NCI-H2107 treated with DMSO at 0.1 percent for 48 hours (cell line): Measurements from ENCODE around the gene PIGBOS1.
"Not testable (repeated sequence)": the region's sequence is repeated elsewhere in the genome, so short reads cannot be mapped to it uniquely, and the experiment has no call there.

Source experiments
- DNase-seq: peaks from one replicate; lab custom pipeline; 2025; ENCODE audit not compliant: unreplicated experiment; lab: John Stamatoyannopoulos, UW

PIGBOS1 gene

DNA sequence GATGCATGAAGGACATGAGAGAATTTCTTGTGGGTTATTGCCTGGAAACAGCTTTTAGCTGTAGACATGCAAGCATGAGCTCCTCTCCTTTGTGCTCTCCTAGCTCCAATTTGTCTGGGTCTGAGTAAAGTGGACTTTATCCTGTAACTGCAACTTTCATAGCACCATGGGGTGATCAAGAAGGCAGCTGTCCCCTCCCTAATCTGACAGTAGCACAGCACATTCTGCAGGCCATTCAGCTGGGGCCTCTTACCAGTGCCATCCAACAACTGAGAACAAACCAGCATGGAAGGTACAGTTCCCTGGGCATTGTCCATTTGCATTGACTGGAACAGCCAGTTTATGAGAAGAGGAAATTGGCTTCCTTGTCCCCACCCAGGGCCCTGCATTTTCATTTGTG, 21.6 kb downstream of the PIGBOS1 start:
- no peak for DNase-seq

DNA sequence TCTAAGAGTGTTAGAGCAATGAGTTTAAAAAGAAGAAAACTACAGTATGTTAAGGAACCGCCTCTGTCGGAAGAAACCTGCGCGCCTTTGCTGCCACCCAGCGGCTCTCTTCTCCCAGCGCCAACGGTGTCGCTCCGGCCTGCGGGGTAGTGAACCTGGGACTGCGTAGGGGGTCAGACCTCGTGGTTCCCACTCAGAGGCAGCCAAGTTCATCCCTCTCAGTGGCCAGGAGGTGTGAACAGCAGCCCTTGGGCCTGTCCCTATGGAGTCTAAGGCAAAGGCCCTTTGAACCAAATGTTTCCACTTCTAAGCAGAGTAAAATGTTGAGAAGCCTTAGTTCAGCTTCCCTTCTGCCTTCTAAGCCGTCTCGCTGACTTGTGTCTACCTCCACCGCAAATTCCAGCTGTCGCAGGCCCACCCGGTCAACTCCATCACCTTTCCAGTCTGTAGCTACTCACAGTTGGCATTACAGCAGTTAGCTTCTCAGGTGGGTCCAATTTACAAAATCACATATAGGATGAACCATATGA, 28.3 kb downstream of the PIGBOS1 start:
- DNase-seq: peak; percentile 18

DNA sequence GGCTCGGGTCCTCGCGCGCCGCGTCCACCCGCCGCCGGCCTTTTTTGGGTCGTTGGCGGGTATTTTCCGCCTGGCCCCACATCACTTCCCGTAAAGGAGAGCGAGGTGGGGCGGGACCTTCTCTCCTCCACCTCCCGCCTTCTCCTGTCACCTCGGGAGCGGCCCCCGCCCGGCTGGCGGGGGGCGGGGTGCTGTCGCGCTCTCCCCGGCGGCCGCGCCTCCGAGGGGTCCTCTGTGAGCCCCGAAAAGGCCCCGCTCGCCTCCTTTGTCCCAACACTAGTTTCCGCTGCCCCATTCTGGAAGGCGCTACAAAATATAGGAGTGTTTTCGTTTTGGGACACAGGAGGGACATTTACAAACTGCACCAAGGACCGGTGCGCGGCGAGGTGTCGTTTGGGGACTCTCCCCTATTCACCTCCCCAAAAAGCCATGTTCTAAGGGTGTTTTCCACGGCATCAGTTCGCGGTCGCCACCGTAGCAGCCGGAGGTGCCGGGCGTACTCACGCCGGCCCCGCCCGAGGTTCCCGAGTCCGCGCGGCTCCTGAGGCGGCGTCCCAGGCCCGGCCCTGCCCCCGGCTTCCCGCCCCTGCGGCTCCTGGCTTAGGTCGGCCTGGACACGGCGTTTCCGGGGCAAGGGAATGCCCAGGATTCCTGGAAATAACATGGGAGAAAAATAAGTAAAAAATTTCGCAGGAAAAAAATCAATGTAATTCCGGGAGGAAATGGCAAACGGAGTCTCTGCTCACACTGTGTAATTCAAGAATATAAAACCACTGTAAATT, 29.0 kb downstream of the PIGBOS1 start, which contains the start of gene RAB27A:
TSS of gene RAB27A (minus strand) at position 68 of the 782 bp plus-strand sequence. CDS start 54,879 bp downstream, outside the sequence.
- no peak for DNase-seq

DNA sequence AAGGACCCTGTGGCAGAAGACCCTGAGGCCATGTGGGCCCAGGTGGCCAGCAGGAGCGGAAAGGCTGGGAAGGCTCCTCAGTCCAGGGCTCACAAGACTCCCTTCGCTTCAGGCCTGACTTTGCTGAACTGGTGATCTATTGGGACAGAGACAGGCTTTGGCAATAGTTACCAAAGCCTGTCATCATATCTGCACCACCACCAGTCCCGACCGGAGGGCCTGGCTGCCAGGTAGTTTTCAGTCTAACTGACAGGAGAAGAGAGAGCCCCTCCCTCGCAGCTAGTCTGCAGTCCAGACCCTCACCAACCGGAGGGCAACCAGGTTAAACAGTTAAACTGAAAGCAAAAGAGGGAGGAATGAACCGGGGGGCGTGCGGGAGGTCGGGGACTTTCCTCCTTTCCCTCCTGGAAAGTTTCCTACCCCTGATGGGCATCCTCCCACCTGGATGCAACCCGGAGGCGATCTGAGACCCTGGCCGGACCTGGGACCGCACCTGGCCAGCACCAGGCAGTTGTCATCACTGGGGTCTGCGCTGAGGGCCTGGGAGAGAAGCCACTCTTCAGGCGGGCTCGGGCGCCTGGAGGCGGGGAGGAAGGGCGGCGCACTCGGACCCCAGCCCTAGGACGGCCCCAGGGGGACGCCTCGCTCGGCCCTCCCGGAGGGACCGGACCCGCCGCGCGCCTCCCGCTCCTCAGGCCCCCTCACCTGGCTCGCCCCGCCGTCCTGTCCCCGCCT, 29.7 kb downstream of the PIGBOS1 start:
- DNase-seq: no peak

DNA sequence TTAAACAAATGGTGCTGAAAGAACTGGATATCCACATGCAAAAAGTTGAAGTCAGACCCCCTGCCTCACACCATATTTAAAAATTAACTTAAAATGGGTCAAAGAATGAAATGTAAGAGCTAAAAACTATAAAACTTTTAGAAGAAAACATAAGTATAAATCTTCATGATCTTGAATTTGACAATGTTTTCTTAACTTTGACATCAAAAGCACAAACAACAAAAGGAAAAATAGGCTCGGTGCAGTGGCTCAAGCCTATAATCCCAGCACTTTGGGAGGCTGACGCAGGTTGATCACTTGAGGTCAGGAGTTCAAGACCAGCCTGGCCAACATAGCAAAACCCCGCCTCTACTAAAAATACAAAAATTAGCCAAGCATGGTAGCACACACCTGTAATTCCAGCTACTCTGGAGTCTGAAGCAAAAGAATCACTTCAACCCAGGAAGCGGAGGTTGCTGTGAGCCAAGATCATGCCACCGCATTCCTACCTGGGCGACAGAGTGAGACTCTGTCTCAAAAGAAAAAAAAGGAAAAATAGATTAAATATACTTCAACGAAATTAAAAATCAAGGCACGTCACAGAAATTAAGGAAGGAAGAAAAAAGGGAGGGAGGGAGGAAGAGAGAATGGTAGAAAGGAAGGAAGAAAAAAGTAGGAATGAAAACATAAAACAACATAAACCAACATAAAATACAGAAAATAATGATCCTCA, 30.8 kb downstream of the PIGBOS1 start:
- no peak for DNase-seq

DNA sequence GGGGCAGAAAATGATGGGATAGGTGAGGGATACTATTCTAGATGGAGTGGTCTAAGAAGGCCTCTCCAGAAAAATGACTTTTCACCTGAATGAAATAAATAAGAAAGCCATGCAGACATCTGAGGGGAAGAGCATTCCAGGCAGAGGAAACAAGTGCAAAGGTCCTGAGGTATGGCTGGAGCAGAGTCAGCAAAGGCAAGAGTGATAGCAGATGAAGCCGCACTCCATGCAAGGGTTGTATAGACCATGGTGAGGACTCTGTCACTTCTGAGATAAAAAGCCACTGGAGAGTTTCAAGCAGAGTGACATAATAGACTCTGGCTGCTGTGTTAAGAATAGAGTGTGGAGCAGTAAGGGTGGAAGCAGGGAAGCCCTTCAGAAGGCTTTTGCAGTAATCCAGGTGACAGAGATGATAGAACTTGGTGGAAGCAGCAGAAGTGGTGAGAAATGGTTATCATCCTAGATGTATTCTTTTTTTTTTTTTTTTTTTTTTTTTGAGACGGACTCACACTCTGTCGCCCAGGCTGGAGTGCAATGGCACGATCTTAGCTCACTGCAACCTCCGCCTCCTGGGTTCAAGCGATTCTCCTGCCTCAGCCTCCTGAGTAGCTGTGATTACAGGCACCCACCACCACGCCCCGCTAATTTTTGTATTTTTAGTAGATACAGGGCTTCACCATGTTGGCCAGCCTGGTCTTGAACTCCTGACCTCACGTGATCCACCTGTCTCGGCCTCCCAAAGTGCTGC, 32.3 kb downstream of the PIGBOS1 start:
- DNase-seq: not testable (repeated sequence)

DNA sequence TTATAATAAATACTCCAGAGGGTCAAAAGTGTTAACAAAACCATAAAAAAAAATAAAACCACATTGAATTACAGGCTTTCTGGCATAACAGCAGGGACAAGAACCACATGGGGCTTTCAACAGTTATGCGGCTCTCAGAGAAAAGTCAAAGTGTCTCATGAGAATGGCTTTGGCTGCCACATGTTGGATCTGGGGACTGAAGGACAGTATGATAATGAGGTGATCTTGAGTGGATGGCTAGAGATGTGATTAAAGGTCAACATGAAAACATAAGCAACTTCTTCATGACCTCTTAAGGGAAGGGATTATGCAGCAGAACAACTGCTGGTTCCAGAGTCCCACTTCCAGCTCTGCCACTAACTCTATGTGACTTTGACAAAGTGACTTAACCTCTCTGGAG, 34.5 kb downstream of the PIGBOS1 start:
- no peak for DNase-seq

DNA sequence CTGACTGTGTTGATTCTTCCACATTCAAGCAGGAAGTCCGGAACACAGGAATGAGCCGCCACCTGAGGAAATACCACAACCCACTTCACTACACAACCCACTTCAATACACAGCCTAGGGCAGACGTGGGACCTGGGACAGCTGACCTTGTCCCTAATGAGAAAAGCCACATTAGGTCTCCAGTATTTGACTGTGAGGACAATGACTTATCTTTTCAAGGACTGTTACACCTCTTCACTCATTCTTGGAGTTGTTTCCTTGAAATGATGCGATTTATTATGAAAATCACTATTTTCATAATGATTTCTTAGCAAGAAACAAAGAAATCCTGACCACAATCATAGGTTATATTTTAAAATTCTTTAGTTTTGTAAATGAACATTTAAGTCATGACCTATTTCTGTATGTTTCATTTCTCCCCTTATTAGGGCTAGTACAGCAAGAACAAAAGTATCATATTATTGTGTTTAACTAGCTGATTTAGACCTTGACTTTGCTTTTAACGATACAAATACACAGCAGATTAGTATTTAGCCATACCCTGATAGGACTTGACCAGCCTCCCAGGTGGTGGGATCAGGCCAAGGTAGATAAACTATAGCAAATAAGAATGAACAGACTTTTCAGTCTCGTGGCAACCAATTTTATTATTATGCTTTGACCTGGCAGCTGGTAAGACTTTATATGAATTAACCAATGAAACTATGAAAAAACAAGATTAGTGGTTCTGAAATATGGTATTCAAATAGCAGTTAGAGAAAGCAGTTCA, 35.4 kb downstream of the PIGBOS1 start:
- DNase-seq: no peak

DNA sequence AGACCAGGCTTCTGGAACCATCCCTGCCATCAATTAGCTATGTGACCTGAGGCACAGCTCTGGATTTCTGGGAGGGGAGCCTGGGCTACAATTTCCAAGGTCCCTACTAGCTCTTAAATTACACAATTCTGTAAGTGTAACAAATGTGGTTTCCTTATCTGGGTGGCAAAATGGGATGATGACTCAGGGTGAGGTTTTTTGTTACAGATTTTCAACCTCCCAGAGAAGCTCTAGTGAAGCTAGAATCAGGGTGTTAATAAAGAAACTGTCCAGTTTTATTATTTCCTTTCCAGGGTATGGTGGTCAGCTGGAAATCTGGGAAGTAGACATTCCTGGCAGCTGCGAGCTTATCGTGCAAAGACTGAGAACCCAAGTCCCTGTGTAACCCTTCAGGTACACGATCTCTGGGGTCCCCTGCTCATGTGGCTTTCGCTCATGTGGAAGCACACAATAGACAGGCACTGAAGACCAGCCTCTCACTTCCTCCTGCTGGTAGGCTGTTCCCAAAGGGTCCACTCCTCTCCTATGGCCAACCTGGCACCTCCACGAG, 36.6 kb downstream of the PIGBOS1 start:
- DNase-seq: no peak

DNA sequence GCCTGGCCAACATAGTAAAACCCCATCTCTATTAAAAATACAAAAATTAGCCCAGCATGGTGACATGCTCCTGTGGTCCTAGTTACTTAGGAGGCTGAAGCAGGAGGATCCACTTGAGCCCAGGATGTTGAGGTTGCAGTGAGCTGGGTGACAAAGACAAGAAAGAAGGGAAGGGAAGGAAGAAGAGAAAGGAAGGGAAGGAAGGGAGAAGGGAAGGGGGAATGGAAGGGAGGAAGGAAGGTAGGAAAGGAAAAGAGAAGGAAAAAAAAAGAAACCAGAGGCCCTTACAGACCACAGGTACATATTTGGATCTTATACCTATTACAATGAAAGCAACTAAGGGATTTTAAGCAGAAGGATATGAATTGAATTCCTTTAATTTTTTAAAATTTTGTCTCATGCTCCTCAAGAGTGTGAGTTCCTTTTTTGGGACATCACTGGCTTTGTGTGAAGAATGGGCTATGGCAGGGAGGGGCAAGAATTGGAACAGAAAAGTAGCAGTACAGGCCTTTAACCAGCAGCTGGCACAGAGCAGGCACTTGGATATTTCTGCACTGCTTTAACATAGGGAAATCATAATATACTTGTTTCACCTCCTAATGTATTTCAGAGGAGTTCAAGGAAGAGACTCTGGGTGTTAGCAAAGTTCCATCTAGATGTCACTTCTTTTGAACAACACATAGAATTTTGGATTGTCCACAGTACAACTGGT, 37.2 kb downstream of the PIGBOS1 start:
- DNase-seq: no peak

DNA sequence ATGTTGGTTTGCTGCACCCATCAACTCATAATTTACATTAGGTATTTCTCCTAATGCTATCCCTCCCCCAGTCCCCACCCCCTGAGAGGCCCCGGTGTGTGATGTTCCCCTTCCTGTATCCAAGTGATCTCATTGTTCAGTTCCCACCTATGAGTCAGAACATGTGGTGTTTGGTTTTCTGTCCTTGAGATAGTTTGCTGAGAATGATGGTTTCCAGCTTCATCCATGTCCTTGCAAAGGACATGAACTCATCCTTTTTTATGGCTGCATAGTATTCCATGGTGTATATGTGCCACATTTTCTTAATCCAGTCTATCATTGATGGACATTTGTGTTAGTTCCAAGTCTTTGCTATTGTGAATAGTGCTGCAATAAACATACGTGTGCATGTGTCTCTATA, 38.3 kb downstream of the PIGBOS1 start:
- not testable (repeated sequence) for DNase-seq

DNA sequence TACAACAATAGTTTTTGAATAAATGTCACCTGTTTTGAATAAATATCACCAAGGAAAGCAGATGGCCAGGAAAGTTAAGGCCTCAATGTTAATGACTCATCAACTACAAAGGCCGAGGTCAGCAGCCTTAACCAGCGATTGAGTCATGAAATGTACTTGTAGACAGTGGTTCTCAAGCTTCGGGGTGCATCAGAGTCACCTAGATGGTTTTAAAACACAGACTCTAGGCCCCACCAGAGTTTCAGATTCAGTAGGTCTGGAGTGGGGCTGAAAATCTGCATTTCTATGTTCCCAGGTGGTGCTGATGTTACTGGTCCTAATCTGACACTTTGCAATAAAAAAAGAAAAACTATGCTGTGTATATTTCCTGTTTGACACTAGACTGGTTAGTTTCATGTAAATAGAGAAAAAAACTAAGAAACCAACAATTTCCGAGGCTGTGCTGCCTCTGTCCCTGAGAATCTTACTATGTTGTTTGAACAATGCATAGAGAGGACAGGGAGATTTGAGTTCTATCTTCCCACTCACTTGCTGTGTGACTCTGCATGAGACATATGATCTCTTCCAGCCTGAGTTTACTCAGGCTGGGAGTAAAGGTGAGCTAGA, 39.1 kb downstream of the PIGBOS1 start:
- DNase-seq: no peak

DNA sequence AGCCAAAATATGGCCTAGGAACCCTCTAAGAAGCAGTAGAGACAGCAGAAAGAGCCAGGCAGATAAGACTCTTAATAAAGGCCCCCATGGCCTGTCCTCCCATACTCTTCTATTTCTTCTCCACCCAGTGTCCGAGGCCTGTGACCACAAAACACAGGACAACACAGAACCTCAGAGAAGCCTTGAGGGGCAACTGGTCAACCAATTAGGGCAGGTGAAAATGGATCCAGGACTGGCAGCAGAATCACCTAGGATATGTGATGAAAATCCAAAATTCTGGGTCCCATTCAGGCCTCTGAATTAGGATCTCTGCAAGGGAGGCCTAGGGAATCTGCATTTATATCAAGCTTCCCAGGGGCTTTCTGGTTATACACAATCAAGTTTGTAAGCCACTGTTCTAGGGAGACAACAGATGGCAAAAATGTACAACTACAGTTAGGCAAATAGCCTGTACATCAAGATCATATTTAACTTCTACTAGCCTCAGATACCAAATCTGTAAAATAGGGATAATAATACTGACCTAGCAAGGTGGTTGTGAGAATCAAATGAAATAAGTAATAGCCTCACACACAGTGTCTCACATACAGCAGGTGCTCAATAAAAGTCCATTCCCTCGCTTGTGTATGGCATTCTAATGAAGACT, 39.7 kb downstream of the PIGBOS1 start:
- DNase-seq: no peak

DNA sequence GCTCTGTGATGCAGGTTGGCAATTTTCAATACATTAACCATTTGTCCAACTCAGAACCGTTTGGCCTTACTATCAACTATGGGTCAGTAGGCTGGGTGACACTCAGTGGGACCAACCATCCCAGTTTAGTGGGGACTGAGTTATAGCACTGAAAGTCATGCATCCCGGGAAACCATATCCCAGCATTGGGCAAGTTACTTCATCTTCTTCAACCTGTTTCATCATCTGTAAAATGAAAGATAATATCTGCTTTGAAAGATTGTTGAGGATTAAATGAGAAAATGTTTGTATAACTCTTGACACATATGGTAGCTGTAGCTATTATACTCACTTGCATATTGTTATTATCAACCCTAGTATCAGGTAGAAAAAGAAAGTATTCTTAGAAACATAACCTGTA, 41.2 kb downstream of the PIGBOS1 start:
- no peak for DNase-seq

DNA sequence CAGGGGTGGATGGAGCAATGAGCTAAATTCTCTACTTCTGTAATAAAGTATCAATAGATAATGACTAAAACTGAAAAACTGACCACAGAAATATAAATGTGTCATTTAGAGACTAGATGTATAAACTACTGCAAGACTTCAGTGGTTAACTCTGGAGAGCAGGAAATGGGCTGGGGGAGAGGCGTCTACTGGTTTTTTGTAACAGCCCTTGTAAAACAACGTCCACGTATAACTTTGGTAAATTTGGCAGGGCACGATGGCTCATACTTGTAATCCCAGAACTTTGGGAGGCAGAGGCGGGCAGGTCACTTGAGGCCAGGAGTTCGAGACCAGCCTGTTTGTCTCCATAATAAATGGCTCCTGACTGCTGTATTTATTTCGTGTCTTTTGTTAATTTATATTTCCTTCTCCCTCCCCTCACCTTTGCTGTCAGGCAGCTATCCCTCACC, 41.8 kb downstream of the PIGBOS1 start:
- no peak for DNase-seq

DNA sequence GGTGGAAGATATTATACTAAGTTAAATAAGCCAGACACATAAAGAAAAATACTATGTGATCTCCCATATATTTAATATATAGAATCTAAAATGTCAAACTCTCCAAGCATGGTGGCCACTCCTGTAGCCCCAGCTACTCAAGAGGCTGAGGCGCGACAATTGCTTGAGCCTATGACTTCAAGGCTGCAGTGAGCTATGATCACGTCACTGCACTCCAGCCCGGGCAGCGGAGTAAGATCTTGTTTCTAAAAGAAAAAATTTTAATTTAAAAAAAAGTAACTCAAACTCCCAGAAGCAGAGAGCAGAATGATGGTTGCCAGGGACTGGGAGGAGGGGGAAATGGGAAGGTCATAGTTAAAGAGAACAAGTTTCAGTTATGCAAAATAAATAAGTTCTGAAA, 42.6 kb downstream of the PIGBOS1 start:
- no peak for DNase-seq

DNA sequence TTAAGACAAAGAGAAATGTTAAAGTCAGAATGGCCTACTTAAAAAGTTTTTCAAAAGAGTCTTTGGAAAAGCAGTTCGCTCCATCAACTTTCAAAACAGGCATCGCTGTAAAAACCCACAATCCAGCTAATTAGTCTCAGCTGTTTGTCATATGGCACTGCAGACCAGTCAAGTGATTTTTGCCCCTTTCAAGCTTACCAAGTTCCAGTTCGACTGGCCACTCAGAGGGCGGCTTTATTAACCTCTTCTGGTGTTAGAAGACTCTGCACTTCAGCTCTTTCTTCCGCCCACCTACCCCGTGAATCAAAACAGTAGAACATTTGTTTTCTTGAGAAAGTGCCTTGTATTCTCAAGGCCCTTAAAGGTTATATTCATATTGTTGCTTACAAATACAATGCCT, 48.6 kb downstream of the PIGBOS1 start:
- DNase-seq: no peak

DNA sequence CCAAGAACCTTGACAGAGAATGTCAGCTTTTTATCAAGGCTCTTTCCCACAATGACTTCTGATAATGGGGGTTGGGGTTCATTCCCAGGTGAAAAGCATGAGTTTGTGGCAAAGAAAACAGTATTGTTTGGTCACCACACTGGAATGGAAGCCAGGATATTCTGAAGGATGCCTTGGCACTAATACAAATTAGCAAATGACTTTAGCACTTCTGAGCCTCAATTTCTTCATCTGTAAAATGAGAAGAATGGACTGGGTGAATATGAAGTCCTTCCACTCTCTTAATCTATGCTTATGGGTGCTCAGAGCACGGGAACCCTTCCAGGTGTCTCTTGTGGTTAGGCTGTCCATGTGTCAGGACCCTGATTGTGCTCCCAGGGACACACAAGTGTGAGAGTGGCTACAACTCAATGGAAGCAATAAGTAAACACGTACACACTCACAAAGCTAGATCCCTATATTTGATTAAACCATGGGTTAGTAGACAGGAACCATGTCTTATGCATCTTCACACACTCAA, 50.7 kb downstream of the PIGBOS1 start:
- no peak for DNase-seq
